Activated B cell treated with CpG ODN at 0.5 μM for 24 hours (primary cell): ENCODE results near the gene AGBL5. TPM values are rescaled to one million over a fixed set of nuclear protein-coding genes. Genes with fewer than 3 reads are reported as not detected.

ENCODE experiments used
- ATAC-seq: fragments of 200-7000 bp; cut with Tn5 transposase; one replicate; pipeline ENCODE4 v1.10.0; 2021; ENCODE audit warnings: low read depth, mild to moderate bottlenecking, moderate library complexity
- CTCF ChIA-PET: fragments of 350-600 bp; sonication (Branson Sonifier 250); formaldehyde crosslinking; loops from one replicate; lab custom pipeline; 2021; ENCODE audit warnings: antibody characterized with exemption; lab: Charles Lee
- POLR2A ChIA-PET: fragments of 350-600 bp; sonication (Branson Sonifier 250); formaldehyde crosslinking; loops from one replicate; lab custom pipeline; 2021; ENCODE audit warnings: antibody characterized with exemption; lab: Charles Lee
- DNase-seq: peaks from one replicate; pipeline ENCODE4 v3.0.0; 2022
- H3K27ac Mint-ChIP-seq: one replicate; pipeline ENCODE4 v1.8.0; 2020; ENCODE audit warnings: mixed read lengths
- H3K27me3 Mint-ChIP-seq: one replicate; pipeline ENCODE4 v1.8.0; 2021; ENCODE audit warnings: mixed read lengths
- H3K36me3 Mint-ChIP-seq: one replicate; pipeline ENCODE4 v1.8.0; 2021; ENCODE audit warnings: low read depth, mixed read lengths
- H3K4me1 Mint-ChIP-seq: one replicate; pipeline ENCODE4 v1.8.0; 2021; ENCODE audit warnings: mixed read lengths
- H3K4me3 Mint-ChIP-seq: one replicate; pipeline ENCODE4 v1.8.0; 2020; ENCODE audit warnings: mild to moderate bottlenecking, mixed read lengths
- H3K9me3 Mint-ChIP-seq: one replicate; pipeline ENCODE4 v1.8.0; 2020; ENCODE audit warnings: mixed read lengths
- intact Hi-C: fragments of 100-400 bp; cut with micrococcal nuclease; formaldehyde crosslinking; loops from one replicate; pipeline ENCODE4 v1.15.1; 2024
- total RNA-seq: library from RNA; stranded (reverse); gene quantifications from 2 replicates; pipeline ENCODE4 v1.2.3, GENCODE V29; 2022
- TF ChIP-seq, protein P1 (sequence below): fragments of 200-600 bp; IDR thresholded peaks from one replicate; pipeline ENCODE4 v1.8.0; 2022; ENCODE audit warnings: antibody characterized with exemption, mild to moderate bottlenecking

Gene AGBL5
- total RNA-seq, 1 donor from 2014 or later = 14.9 TPM

DNA sequence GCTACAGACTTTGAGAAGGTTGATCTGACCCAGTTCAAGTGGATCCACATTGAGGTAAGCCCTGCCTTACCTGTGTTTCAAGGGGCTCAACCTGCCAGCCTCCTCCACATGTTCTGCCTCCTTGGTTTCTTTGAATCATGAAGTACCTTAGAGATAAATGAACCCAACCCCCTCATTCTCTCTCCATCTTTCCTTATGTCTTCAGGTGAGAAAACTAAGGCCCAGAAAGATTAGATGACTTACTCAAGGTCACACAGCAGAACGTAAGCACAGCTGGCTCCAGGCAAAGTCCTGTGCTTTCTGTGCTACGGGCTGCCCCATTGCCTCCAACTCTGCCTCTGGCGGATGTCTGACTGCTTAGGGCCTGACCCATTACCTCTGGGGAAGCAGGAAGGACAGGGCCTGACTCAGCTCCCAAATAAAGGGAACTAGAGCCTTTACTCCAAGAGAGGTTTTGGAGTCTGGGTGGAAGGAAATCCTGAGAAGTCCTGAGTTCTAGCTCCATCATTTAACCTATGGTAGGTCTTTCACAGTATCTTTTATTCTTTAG lies 45.4 kb downstream of the AGBL5 start:
- H3K4me1 Mint-ChIP-seq = peaks cover 11% of the 10 kb centered on the region
- no peaks in the 10 kb centered on the region for H3K36me3 Mint-ChIP-seq
- DNase-seq (no peak), ATAC-seq (no peak)
- H3K4me3 Mint-ChIP-seq = no peak overlapping the region
- no peaks in the 10 kb centered on the region for H3K27me3 Mint-ChIP-seq
- no peak overlapping the region for H3K27ac Mint-ChIP-seq
- CTCF ChIA-PET = interaction anchor here (0.7 to 2.1 kb wide), 8 partner anchors 9 to 206 kb away, joined by 3 to 14 read pairs (median 4); no protein-coding TSS in a partner anchor
- no peaks in the 10 kb centered on the region for H3K9me3 Mint-ChIP-seq
- POLR2A ChIA-PET = interaction anchor here (1.4 to 2.1 kb wide), 3 partner anchors 26 to 115 kb away, joined by 4 to 7 read pairs (median 6); partner anchors contain the start of genes ATRAID, OST4, PREB and SLC5A6
- intact Hi-C loops = loop anchor here (1.0 kb wide), 1 partner anchor 11 kb away; the partner anchor contains the start of gene KHK
- TF ChIP-seq, protein P1, sequence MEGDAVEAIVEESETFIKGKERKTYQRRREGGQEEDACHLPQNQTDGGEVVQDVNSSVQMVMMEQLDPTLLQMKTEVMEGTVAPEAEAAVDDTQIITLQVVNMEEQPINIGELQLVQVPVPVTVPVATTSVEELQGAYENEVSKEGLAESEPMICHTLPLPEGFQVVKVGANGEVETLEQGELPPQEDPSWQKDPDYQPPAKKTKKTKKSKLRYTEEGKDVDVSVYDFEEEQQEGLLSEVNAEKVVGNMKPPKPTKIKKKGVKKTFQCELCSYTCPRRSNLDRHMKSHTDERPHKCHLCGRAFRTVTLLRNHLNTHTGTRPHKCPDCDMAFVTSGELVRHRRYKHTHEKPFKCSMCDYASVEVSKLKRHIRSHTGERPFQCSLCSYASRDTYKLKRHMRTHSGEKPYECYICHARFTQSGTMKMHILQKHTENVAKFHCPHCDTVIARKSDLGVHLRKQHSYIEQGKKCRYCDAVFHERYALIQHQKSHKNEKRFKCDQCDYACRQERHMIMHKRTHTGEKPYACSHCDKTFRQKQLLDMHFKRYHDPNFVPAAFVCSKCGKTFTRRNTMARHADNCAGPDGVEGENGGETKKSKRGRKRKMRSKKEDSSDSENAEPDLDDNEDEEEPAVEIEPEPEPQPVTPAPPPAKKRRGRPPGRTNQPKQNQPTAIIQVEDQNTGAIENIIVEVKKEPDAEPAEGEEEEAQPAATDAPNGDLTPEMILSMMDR = no peak

DNA sequence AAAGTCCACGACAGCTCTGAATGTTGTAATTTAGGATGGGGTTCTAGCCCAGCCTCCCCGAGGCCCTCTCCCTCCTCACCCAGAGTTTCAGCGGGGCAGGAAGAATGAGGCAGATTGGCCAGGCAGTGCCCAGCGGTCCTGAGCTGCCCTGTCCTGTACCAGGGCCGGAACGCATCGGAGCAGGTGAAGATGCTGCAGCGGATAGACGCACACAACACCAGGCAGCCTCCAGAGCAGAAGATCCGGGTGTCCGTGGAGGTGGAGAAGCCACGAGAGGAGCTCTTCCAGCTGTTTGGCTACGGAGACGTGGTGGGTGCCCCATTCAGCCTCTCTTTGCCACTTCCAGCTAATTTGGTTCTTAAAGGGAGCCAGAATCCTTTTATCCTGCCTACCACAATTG lies 45.9 kb downstream of the AGBL5 start:
- H3K27ac Mint-ChIP-seq = no peak overlapping the region
- no peaks in the 10 kb centered on the region for H3K9me3 Mint-ChIP-seq
- H3K4me3 Mint-ChIP-seq = no peak overlapping the region
- POLR2A ChIA-PET = interaction anchor here (2.1 kb wide), 1 partner anchor 26 kb away, joined by 7 read pairs; the partner anchor contains the start of gene OST4
- intact Hi-C loops = no loop called here
- ATAC-seq = no peak
- H3K4me1 Mint-ChIP-seq = peaks cover 11% of the 10 kb centered on the region
- DNase-seq = no peak
- no peaks in the 10 kb centered on the region for H3K27me3 Mint-ChIP-seq
- H3K36me3 Mint-ChIP-seq = no peaks in the 10 kb centered on the region
- CTCF ChIA-PET = interaction anchor here (0.7 to 2.1 kb wide), 8 partner anchors 16 to 206 kb away, joined by 3 to 14 read pairs (median 4); no protein-coding TSS in a partner anchor
- TF ChIP-seq, protein P1 = no peak

DNA sequence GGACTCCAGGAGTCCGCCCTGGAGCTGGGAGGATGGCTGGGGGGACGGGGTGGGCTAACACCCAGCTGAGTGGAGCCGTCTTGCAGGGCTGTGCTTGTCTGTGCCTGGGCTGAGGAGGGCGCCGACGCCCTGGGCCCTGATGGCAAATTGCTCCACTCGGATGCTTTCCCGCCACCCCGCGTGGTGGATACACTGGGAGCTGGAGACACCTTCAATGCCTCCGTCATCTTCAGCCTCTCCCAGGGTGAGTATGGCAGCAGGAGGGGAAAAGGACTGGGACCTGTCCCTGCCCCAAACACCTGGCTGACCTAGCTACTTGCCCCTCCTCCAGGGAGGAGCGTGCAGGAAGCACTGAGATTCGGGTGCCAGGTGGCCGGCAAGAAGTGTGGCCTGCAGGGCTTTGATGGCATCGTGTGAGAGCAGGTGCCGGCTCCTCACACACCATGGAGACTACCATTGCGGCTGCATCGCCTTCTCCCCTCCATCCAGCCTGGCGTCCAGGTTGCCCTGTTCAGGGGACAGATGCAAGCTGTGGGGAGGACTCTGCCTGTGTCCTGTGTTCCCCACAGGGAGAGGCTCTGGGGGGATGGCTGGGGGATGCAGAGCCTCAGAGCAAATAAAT lies 48.0 kb downstream of the AGBL5 start:
- no peak for DNase-seq
- ChIA-PET POLR2A (interaction anchor here (0.5 kb wide), 1 partner anchor 12 kb away, joined by 4 read pairs; no protein-coding TSS in a partner anchor), CTCF (interaction anchor here (0.9 to 4.6 kb wide), 5 partner anchors 92 to 204 kb away, joined by 3 to 38 read pairs (median 7); partner anchors contain the start of genes CAD and TRIM54)
- intact Hi-C loops = no loop called here
- Mint-ChIP-seq H3K4me1 (peaks cover 11% of the 10 kb centered on the region), H3K36me3 (no peaks in the 10 kb centered on the region), H3K27me3 (peaks cover 1% of the 10 kb centered on the region), H3K9me3 (no peaks in the 10 kb centered on the region), H3K4me3 (no peak overlapping the region), H3K27ac (no peak overlapping the region)
- TF ChIP-seq, protein P1 = no peak
- no peak for ATAC-seq

DNA sequence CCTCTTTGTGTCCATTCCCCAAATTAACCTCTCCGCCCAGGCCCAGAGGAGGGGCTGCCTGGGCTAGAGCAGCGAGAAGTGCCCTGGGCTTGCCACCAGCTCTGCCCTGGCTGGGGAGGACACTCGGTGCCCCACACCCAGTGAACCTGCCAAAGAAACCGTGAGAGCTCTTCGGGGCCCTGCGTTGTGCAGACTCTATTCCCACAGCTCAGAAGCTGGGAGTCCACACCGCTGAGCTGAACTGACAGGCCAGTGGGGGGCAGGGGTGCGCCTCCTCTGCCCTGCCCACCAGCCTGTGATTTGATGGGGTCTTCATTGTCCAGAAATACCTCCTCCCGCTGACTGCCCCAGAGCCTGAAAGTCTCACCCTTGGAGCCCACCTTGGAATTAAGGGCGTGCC lies 48.6 kb downstream of the AGBL5 start:
- H3K36me3 Mint-ChIP-seq = no peaks in the 10 kb centered on the region
- ChIA-PET POLR2A (no interaction called here), CTCF (interaction anchor here (0.7 to 4.6 kb wide), 5 partner anchors 91 to 203 kb away, joined by 3 to 38 read pairs (median 7); partner anchors contain the start of gene CAD)
- no peak overlapping the region for H3K4me3 Mint-ChIP-seq
- TF ChIP-seq, protein P1 = no peak
- H3K4me1 Mint-ChIP-seq = peaks cover 11% of the 10 kb centered on the region
- no peak overlapping the region for H3K27ac Mint-ChIP-seq
- DNase-seq = no peak
- H3K9me3 Mint-ChIP-seq = no peaks in the 10 kb centered on the region
- no peak for ATAC-seq
- peaks cover 6% of the 10 kb centered on the region for H3K27me3 Mint-ChIP-seq
- intact Hi-C loops = no loop called here

DNA sequence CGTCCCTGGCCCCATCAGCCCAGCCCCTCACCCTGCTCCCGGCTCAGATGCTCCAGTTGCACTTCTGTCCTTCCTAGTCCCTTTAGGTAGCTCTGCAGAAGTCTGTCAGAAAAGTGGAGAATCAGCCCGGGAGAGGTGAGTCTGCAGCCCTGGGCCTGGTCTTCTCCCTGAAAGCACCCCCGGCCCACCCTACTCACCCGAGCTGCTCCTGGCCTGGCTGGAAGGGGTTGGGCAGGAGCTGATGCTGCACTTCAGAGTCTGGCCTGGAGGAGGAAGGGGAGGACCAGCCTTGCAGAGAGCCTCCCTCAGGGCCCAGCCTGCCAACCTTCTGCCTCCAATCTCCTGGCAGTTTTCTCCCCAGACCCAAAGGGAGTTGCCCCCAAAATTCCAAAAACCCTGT lies 50.9 kb downstream of the AGBL5 start:
- ChIA-PET CTCF (interaction anchor here (0.9 to 4.6 kb wide), 3 partner anchors 32 to 178 kb away, joined by 3 to 38 read pairs (median 4); partner anchors contain the start of gene PREB), POLR2A (interaction anchor here (0.6 to 1.1 kb wide), 2 partner anchors 34 to 177 kb away, joined by 4 to 7 read pairs; no protein-coding TSS in a partner anchor)
- Mint-ChIP-seq H3K9me3 (no peaks in the 10 kb centered on the region), H3K27ac (no peak overlapping the region), H3K27me3 (peaks cover 6% of the 10 kb centered on the region), H3K4me3 (no peak overlapping the region), H3K36me3 (no peaks in the 10 kb centered on the region), H3K4me1 (no peaks in the 10 kb centered on the region)
- no peak for DNase-seq
- no peak for ATAC-seq
- TF ChIP-seq, protein P1 = no peak
- intact Hi-C loops = no loop called here
